Transverse colon (tissue), 4 donors: ENCODE data around the gene SCN3A. TPM values are rescaled to one million over a fixed set of nuclear protein-coding genes. Genes with fewer than 3 reads are reported as not detected.

Experiments
- DNase-seq: peaks from one replicate; pipeline ENCODE4 v3.0.0-alpha.2; 2019
- H3K27ac ChIP-seq, 4 donors: fragments of 200-600 bp; sonication (generic); 2 replicates each; pipeline ENCODE4 v1.5.1; 2016 to 2018; ENCODE audit warnings: inconsistent platforms in 4 of 4
- H3K27me3 ChIP-seq: fragments of 200-600 bp; sonication (generic); 2 replicates; pipeline ENCODE4 v1.5.1; 2017; ENCODE audit warnings: inconsistent platforms
- H3K36me3 ChIP-seq, 4 donors: fragments of 200-600 bp; sonication (generic); 2 replicates each; pipeline ENCODE4 v1.5.1; 2017 to 2019; ENCODE audit warnings: inconsistent platforms in 4 of 4
- H3K4me1 ChIP-seq, 4 donors: fragments of 200-600 bp; sonication (generic); 2 replicates each; pipeline ENCODE4 v1.5.1; 2017 to 2020; ENCODE audit warnings: inconsistent platforms in 4 of 4
- H3K4me3 ChIP-seq, 4 donors: fragments of 200-600 bp; sonication (generic); 1 replicate in 1 of 4; 2 replicates in 3 of 4; pipeline versions ENCODE4 v1.5.1 to v1.6.1; 2017 to 2019; ENCODE audit warnings: inconsistent platforms in 4 of 4
- H3K9me3 ChIP-seq, 2 donors: fragments of 200-600 bp; sonication (generic); 2 replicates each; pipeline ENCODE4 v1.5.1; 2017 to 2019; ENCODE audit warnings: inconsistent platforms in 2 of 2
- EP300 ChIP-seq: sonication (generic); formaldehyde crosslinking; IDR thresholded peaks from one replicate; pipeline ENCODE4 v1.6.1; 2017; ENCODE audit warnings: antibody characterized with exemption, low read depth
- POLR2A ChIP-seq: fragments of 450-650 bp; IDR thresholded peaks from one replicate; pipeline ENCODE4 v1.6.1; 2016; ENCODE audit warnings: antibody characterized with exemption, mild to moderate bottlenecking, moderate library complexity
- POLR2AphosphoS5 ChIP-seq, 3 donors: sonication (generic); formaldehyde crosslinking; IDR thresholded peaks; one replicate each; pipeline ENCODE4 v1.6.1; 2016; ENCODE audit warnings: antibody characterized with exemption in 3 of 3
- WGBS, 2 donors: methylation state at CpG; one replicate each; pipeline ENCODE4 v1.1.5; 2018; ENCODE audit warnings: low coverage in 1 of 2; 5-methylcytosine and 5-hydroxymethylcytosine counted together
- in situ Hi-C, 4 donors: fragments of 200-750 bp; cut with MboI; loops; one replicate each; pipeline versions ENCODE4 v1.15.0 to v1.15.1; 2017; ENCODE audit warnings: low sequenced_read_pairs in 3 of 4, low pct_ligation_motif_present in 1 of 4, low pct_unique_long_range_greater_than_20kb in 1 of 4
- intact Hi-C: fragments of 100-400 bp; cut with DNase I; formaldehyde crosslinking; loops from one replicate; pipeline ENCODE4 v1.15.1; 2023; ENCODE audit warnings: low total_unique reads
- total RNA-seq, 4 donors: library from RNA; depleted of rRNA; stranded (reverse); fragments of >200 nt; gene quantifications; one replicate each; pipeline ENCODE4 v1.1.0, GENCODE V29; 2016
- TF ChIP-seq, protein P1 (sequence below), 5 experiments: fragments of 200-600 bp in 3 of 5; fragments of 450-650 bp in 2 of 5; sonication (generic) in 3 of 5; IDR thresholded peaks; 1 replicate in 2 of 5; 2 replicates in 3 of 5; pipeline ENCODE4 v1.5.1; 2016 to 2017; ENCODE audit warnings: antibody characterized with exemption in 5 of 5, inconsistent platforms in 3 of 5, mild to moderate bottlenecking in 2 of 5, moderate library complexity in 1 of 5

The SCN3A gene
- total RNA-seq, 4 donors from 2014 or later, result 0.60 to 2.5 (median 1.4) TPM

DNA sequence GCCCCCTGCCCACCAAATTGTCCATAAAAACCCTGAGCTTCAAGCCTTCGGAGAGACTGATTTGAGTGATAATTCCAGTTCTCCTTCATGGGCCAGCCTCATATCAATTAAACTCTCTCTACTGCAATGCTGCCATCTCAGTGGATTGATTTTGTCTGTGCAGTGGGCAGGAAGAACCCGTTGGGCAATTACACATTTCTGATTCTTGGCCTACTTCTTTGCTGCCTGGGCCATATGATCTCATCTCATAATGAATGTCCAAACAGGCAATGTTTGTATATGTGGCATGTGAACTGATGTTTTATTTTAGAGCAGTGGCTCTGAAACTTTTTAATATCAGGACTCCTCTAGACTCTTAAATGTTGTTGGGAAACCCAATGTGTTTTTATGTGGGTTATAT, 147.3 kb downstream of the SCN3A start:
- no peak overlapping the region for H3K27ac ChIP-seq
- H3K36me3 ChIP-seq, result no peaks in the 10 kb centered on the region
- H3K4me1 ChIP-seq, result no peaks in the 10 kb centered on the region
- in situ Hi-C loops (no loop called here), intact Hi-C loops (no loop called here)
- no peak for DNase-seq
- WGBS, 2 donors, result 77 to 83% methylated on average over 1 to 2 of the region's 2 CpGs
- H3K9me3 ChIP-seq, result no peaks in the 10 kb centered on the region
- H3K27me3 ChIP-seq, result no peaks in the 10 kb centered on the region
- no peak overlapping the region for H3K4me3 ChIP-seq
- no peak for TF ChIP-seq POLR2AphosphoS5 (IDR thresholded peaks at IDR 0.05)
- no peak for TF ChIP-seq EP300
- TF ChIP-seq, protein P1, sequence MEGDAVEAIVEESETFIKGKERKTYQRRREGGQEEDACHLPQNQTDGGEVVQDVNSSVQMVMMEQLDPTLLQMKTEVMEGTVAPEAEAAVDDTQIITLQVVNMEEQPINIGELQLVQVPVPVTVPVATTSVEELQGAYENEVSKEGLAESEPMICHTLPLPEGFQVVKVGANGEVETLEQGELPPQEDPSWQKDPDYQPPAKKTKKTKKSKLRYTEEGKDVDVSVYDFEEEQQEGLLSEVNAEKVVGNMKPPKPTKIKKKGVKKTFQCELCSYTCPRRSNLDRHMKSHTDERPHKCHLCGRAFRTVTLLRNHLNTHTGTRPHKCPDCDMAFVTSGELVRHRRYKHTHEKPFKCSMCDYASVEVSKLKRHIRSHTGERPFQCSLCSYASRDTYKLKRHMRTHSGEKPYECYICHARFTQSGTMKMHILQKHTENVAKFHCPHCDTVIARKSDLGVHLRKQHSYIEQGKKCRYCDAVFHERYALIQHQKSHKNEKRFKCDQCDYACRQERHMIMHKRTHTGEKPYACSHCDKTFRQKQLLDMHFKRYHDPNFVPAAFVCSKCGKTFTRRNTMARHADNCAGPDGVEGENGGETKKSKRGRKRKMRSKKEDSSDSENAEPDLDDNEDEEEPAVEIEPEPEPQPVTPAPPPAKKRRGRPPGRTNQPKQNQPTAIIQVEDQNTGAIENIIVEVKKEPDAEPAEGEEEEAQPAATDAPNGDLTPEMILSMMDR (IDR thresholded peaks at IDR 0.05), result no peak
- no peak for TF ChIP-seq POLR2A

DNA sequence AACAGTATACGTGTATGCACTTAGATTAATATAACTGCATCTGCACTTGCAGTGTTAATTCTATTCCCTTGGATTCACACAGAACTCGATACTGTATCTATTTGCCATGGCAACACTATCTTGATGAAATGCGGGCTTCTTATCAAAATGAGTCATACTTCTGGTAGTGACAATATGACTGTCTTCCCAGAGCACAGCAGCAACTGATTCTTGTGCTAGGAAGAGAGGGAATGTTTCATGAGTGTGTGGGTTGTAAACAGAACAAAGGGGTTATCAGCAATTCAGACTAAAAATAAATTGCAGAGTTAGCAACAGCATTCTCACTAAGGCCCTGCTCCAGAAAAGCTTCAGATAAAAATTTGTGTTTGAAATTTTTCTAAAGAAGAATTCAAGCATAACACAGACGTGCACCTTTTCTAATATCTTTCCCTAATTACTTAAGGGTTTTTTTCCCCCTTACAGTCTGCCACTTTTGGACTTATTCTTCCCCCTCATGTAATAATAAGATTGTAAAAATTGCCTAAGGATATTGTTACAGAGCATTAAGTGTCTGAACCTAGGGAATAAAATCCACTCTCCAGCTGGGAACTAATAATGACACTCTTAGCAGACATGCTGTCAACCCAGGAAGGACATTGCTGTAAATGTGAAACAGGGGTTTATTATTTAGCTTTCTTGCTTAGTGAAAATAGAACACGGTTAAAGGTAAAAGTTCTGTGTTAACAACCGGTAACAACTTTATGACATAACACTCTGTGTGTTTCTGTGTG, 148.6 kb downstream of the SCN3A start:
- no peak overlapping the region for H3K4me3 ChIP-seq
- no peak for DNase-seq
- no peaks in the 10 kb centered on the region for H3K4me1 ChIP-seq
- in situ Hi-C loops, result no loop called here
- no peaks in the 10 kb centered on the region for H3K36me3 ChIP-seq
- H3K9me3 ChIP-seq, result no peaks in the 10 kb centered on the region
- H3K27ac ChIP-seq, result no peak overlapping the region
- no peak for TF ChIP-seq EP300
- TF ChIP-seq, protein P1 (IDR thresholded peaks at IDR 0.05), result no peak
- TF ChIP-seq POLR2AphosphoS5 (IDR thresholded peaks at IDR 0.05), result no peak
- TF ChIP-seq POLR2A, result no peak
- no peaks in the 10 kb centered on the region for H3K27me3 ChIP-seq
- intact Hi-C loops, result no loop called here
- WGBS, 2 donors, result 35 to 37% methylated on average over 4 to 6 of the region's 6 CpGs

DNA sequence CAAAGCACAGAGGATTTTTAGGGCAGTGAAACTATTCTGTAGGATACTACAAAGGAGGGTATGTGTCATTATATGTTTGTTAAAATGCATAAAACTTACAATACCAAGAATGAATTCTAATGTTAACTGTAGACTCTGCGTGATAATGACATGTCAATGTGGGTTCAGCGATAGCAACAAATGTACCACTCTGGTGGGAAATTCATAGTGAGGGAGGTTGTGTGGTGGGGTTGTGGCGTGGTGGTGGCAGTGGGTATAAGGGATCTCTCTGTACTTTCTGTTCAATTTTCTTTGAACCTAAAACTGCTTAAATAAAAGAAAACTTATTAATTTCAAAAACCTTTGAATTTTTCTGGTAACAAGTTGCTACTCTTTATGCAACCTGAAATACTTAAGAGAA, 149.2 kb downstream of the SCN3A start:
- Histone ChIP-seq H3K9me3 (no peaks in the 10 kb centered on the region), H3K27me3 (no peaks in the 10 kb centered on the region), H3K36me3 (no peaks in the 10 kb centered on the region), H3K4me1 (no peaks in the 10 kb centered on the region), H3K4me3 (no peak overlapping the region), H3K27ac (no peak overlapping the region)
- no peak for DNase-seq
- no peak for TF ChIP-seq POLR2A
- TF ChIP-seq EP300, result no peak
- no peak for TF ChIP-seq POLR2AphosphoS5 (IDR thresholded peaks at IDR 0.05)
- TF ChIP-seq, protein P1 (IDR thresholded peaks at IDR 0.05), result no peak
- in situ Hi-C loops (no loop called here), intact Hi-C loops (no loop called here)
- WGBS, 2 donors, result 87 to 94% methylated on average over 2 to 3 of the region's 3 CpGs

DNA sequence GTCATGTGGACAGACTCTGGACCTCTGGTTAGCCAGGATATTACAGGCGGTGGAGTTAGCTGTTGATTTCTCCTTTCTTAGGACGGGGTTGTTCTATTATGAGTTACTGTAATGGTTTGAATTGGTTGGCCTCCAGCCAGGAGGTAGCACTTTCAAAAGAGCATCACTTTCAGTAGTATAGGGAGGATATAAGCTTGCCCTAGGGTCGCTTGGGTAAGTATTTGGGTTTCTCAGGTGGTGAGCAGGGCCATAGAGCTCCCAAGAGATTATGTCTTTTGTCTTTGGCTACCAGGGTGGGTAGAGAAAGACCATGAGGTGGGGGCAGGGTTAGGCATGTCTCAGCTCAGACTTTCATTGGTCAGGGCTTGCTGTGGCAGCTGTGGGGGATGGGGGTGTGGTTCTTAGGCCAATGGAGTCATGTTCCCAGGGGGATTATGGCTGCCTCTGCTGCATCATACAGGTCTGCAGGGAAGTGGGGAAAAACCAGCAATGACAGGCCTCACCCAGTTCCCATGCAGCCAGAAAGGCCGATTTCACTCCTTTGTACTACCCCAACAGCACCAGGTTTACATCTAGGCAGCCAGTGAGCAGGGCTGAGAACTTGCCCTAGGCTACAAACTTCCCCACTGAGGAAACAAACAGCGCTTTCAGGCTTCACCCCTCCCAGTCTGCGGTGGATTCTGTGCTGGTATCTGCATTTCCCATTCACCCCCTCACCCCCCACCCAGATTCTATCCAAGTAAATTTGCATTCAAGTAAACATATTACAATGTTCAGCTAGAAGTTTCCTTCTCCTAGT, 159.1 kb downstream of the SCN3A start:
- WGBS, 2 donors, result 80 to 88% methylated on average over 3 to 6 of the region's 6 CpGs
- intact Hi-C loops, result no loop called here

More for the DNA sequence above, 159.1 kb downstream of the SCN3A start:
- Histone ChIP-seq H3K4me1 (no peaks in the 10 kb centered on the region), H3K4me3 (no peak overlapping the region), H3K27me3 (no peaks in the 10 kb centered on the region), H3K36me3 (no peaks in the 10 kb centered on the region), H3K27ac (no peak overlapping the region), H3K9me3 (no peaks in the 10 kb centered on the region)
- TF ChIP-seq, protein P1 (IDR thresholded peaks at IDR 0.05), result no peak
- no peak for TF ChIP-seq POLR2AphosphoS5 (IDR thresholded peaks at IDR 0.05)
- no peak for TF ChIP-seq EP300
- no peak for TF ChIP-seq POLR2A
- no peak for DNase-seq
- in situ Hi-C loops, result no loop called here
